ENCODE measurements around the gene PHF3. TPM values are rescaled to one million over a fixed set of nuclear protein-coding genes. Genes with fewer than 3 reads are reported as not detected.

PHF3 gene
- total and polyA plus RNA-seq, 2 donors = 18.5 to 66.6 TPM

DNA sequence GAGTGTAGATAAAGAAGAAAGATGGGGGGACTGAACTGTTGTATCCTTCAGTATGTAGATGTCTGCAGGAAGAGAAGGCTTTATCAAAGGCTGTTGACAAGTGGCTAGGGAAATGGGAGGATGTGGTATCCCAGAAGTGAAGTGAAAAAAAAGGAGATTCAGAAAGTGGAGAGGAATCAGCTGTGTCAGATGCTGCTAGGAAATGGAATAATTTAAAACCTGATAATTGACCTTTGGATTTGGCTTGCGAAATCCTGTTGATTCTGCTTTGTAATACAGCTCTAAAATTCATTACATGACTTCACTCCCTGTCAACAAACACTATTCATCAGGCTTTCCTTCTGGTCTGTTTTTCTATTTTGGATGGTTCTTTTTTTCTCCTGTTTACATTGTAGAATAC lies 41.7 kb downstream of the PHF3 start:
- Histone ChIP-seq H3K4me3 (ENCODE audit: low read length in 2 of 2) (no peak overlapping the region), H3K4me1 (ENCODE audit: control insufficient read depth in 2 of 2, insufficient read depth in 2 of 2, low read length in 2 of 2) (no peaks in the 10 kb centered on the region), H3K27ac (ENCODE audit: low read depth in 1 of 2, low read length in 1 of 2) (no peak overlapping the region), H3K36me3 (ENCODE audit: control insufficient read depth in 2 of 2, insufficient read depth in 2 of 2, low read length in 1 of 2) (peaks cover 3 to 26% of the 10 kb centered on the region in 2 donors), H3K9me3 (ENCODE audit: control insufficient read depth in 2 of 2, insufficient read depth in 1 of 2, low read length in 1 of 2) (no peaks in the 10 kb centered on the region), H3K27me3 (ENCODE audit: control insufficient read depth in 2 of 2, insufficient read depth in 1 of 2, low read length in 1 of 2) (no peaks in the 10 kb centered on the region)
- no peak for DNase-seq (ENCODE audit: low read depth in 6 of 9, low spot score in 9 of 9)
- WGBS = 98% methylated on average over 1 of the region's 1 CpG

GRCh38 chr6:63683071-63683603 lies 47.5 kb downstream of the PHF3 start:
- Histone ChIP-seq H3K4me1 (ENCODE audit: control insufficient read depth in 2 of 2, insufficient read depth in 2 of 2, low read length in 2 of 2) (no peaks in the 10 kb centered on the region), H3K9me3 (ENCODE audit: control insufficient read depth in 2 of 2, insufficient read depth in 1 of 2, low read length in 1 of 2) (no peaks in the 10 kb centered on the region), H3K27ac (ENCODE audit: low read depth in 1 of 2, low read length in 1 of 2) (no peak overlapping the region), H3K4me3 (ENCODE audit: low read length in 2 of 2) (no peak overlapping the region), H3K36me3 (ENCODE audit: control insufficient read depth in 2 of 2, insufficient read depth in 2 of 2, low read length in 1 of 2) (peaks cover 0 to 50% of the 10 kb centered on the region in 2 donors), H3K27me3 (ENCODE audit: control insufficient read depth in 2 of 2, insufficient read depth in 1 of 2, low read length in 1 of 2) (no peaks in the 10 kb centered on the region)
- DNase-seq (ENCODE audit: low read depth in 6 of 9, low spot score in 9 of 9) = no peak
- 86% methylated on average over 1 of the region's 1 CpG for WGBS

GRCh38 chr6:63685446-63686379 lies 50.1 kb downstream of the PHF3 start:
- WGBS = 84% methylated on average over 4 of the region's 4 CpGs
- Histone ChIP-seq H3K4me1 (ENCODE audit: control insufficient read depth in 2 of 2, insufficient read depth in 2 of 2, low read length in 2 of 2) (no peaks in the 10 kb centered on the region), H3K27ac (ENCODE audit: low read depth in 1 of 2, low read length in 1 of 2) (peak overlapping the region in 1 of 2 donors; percentile 27), H3K27me3 (ENCODE audit: control insufficient read depth in 2 of 2, insufficient read depth in 1 of 2, low read length in 1 of 2) (no peaks in the 10 kb centered on the region), H3K9me3 (ENCODE audit: control insufficient read depth in 2 of 2, insufficient read depth in 1 of 2, low read length in 1 of 2) (no peaks in the 10 kb centered on the region), H3K36me3 (ENCODE audit: control insufficient read depth in 2 of 2, insufficient read depth in 2 of 2, low read length in 1 of 2) (peaks cover 0 to 42% of the 10 kb centered on the region in 2 donors), H3K4me3 (ENCODE audit: low read length in 2 of 2) (no peak overlapping the region)
- DNase-seq (ENCODE audit: low read depth in 6 of 9, low spot score in 9 of 9) = peak in 1 of 9 donors; percentile 19

GRCh38 chr6:63689421-63689820 lies 53.8 kb downstream of the PHF3 start:
- Histone ChIP-seq H3K4me3 (ENCODE audit: low read length in 2 of 2) (no peak overlapping the region), H3K36me3 (ENCODE audit: control insufficient read depth in 2 of 2, insufficient read depth in 2 of 2, low read length in 1 of 2) (peaks cover 0 to 26% of the 10 kb centered on the region in 2 donors), H3K27me3 (ENCODE audit: control insufficient read depth in 2 of 2, insufficient read depth in 1 of 2, low read length in 1 of 2) (no peaks in the 10 kb centered on the region), H3K9me3 (ENCODE audit: control insufficient read depth in 2 of 2, insufficient read depth in 1 of 2, low read length in 1 of 2) (no peaks in the 10 kb centered on the region), H3K27ac (ENCODE audit: low read depth in 1 of 2, low read length in 1 of 2) (no peak overlapping the region), H3K4me1 (ENCODE audit: control insufficient read depth in 2 of 2, insufficient read depth in 2 of 2, low read length in 2 of 2) (no peaks in the 10 kb centered on the region)
- no peak for DNase-seq (ENCODE audit: low read depth in 6 of 9, low spot score in 9 of 9)
- 97% methylated on average over 2 of the region's 2 CpGs for WGBS

- Histone ChIP-seq H3K4me3 (ENCODE audit: low read length in 2 of 2) (no peak overlapping the region), H3K9me3 (ENCODE audit: control insufficient read depth in 2 of 2, insufficient read depth in 1 of 2, low read length in 1 of 2) (no peaks in the 10 kb centered on the region), H3K27me3 (ENCODE audit: control insufficient read depth in 2 of 2, insufficient read depth in 1 of 2, low read length in 1 of 2) (no peaks in the 10 kb centered on the region), H3K27ac (ENCODE audit: low read depth in 1 of 2, low read length in 1 of 2) (no peak overlapping the region), H3K4me1 (ENCODE audit: control insufficient read depth in 2 of 2, insufficient read depth in 2 of 2, low read length in 2 of 2) (no peaks in the 10 kb centered on the region), H3K36me3 (ENCODE audit: control insufficient read depth in 2 of 2, insufficient read depth in 2 of 2, low read length in 1 of 2) (peaks cover 0 to 23% of the 10 kb centered on the region in 2 donors)
- DNase-seq (ENCODE audit: low read depth in 6 of 9, low spot score in 9 of 9) = no peak
Observed at GRCh38 chr6:63690221-63690620, 54.6 kb downstream of the PHF3 start.

- Histone ChIP-seq H3K4me1 (ENCODE audit: control insufficient read depth in 2 of 2, insufficient read depth in 2 of 2, low read length in 2 of 2) (no peaks in the 10 kb centered on the region), H3K36me3 (ENCODE audit: control insufficient read depth in 2 of 2, insufficient read depth in 2 of 2, low read length in 1 of 2) (peaks cover 16 to 60% of the 10 kb centered on the region in 2 donors), H3K27ac (ENCODE audit: low read depth in 1 of 2, low read length in 1 of 2) (no peak overlapping the region), H3K27me3 (ENCODE audit: control insufficient read depth in 2 of 2, insufficient read depth in 1 of 2, low read length in 1 of 2) (no peaks in the 10 kb centered on the region), H3K9me3 (ENCODE audit: control insufficient read depth in 2 of 2, insufficient read depth in 1 of 2, low read length in 1 of 2) (no peaks in the 10 kb centered on the region), H3K4me3 (ENCODE audit: low read length in 2 of 2) (no peak overlapping the region)
- peak in 1 of 9 donors; percentile 22 for DNase-seq (ENCODE audit: low read depth in 6 of 9, low spot score in 9 of 9)
- 49% methylated on average over 2 of the region's 2 CpGs for WGBS
Observed at GRCh38 chr6:63705707-63706106, 70.1 kb downstream of the PHF3 start.

DNA sequence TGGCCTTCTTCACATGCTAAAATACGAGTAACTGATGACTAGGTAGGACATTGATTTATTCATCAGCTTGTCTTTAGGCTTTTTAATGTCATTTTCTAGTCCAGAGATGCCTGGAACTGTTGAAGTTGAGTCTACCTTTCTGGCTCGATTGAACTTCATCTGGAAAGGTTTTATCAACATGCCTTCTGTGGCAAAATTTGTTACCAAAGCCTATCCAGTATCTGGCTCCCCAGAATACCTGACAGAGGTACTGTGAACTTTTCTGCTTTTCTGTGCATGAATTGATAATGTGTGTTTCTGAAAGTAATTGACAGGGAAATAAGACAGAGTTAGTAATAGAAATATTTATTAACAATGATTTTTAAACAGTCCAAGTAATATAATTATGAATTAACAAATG lies 71.0 kb downstream of the PHF3 start:
- H3K9me3 ChIP-seq (ENCODE audit: control insufficient read depth in 2 of 2, insufficient read depth in 1 of 2, low read length in 1 of 2) = no peaks in the 10 kb centered on the region
- DNase-seq (ENCODE audit: low read depth in 6 of 9, low spot score in 9 of 9) = no peak
- no peak overlapping the region for H3K4me3 ChIP-seq (ENCODE audit: low read length in 2 of 2)
- no peak overlapping the region for H3K27ac ChIP-seq (ENCODE audit: low read depth in 1 of 2, low read length in 1 of 2)
- 96% methylated on average over 2 of the region's 2 CpGs for WGBS
- no peaks in the 10 kb centered on the region for H3K4me1 ChIP-seq (ENCODE audit: control insufficient read depth in 2 of 2, insufficient read depth in 2 of 2, low read length in 2 of 2)
- no peaks in the 10 kb centered on the region for H3K27me3 ChIP-seq (ENCODE audit: control insufficient read depth in 2 of 2, insufficient read depth in 1 of 2, low read length in 1 of 2)
- peaks cover 23 to 68% of the 10 kb centered on the region in 2 donors for H3K36me3 ChIP-seq (ENCODE audit: control insufficient read depth in 2 of 2, insufficient read depth in 2 of 2, low read length in 1 of 2)

- no peak for DNase-seq (ENCODE audit: low read depth in 6 of 9, low spot score in 9 of 9)
- Histone ChIP-seq H3K9me3 (ENCODE audit: control insufficient read depth in 2 of 2, insufficient read depth in 1 of 2, low read length in 1 of 2) (no peaks in the 10 kb centered on the region), H3K4me3 (ENCODE audit: low read length in 2 of 2) (no peak overlapping the region), H3K27me3 (ENCODE audit: control insufficient read depth in 2 of 2, insufficient read depth in 1 of 2, low read length in 1 of 2) (no peaks in the 10 kb centered on the region), H3K4me1 (ENCODE audit: control insufficient read depth in 2 of 2, insufficient read depth in 2 of 2, low read length in 2 of 2) (no peaks in the 10 kb centered on the region), H3K36me3 (ENCODE audit: control insufficient read depth in 2 of 2, insufficient read depth in 2 of 2, low read length in 1 of 2) (peaks cover 38 to 82% of the 10 kb centered on the region in 2 donors), H3K27ac (ENCODE audit: low read depth in 1 of 2, low read length in 1 of 2) (no peak overlapping the region)
- 100% methylated on average over 1 of the region's 1 CpG for WGBS
Observed at GRCh38 chr6:63708631-63709030, 73.0 kb downstream of the PHF3 start.

GRCh38 chr6:63709148-63709547 lies 73.5 kb downstream of the PHF3 start:
- Histone ChIP-seq H3K27ac (ENCODE audit: low read depth in 1 of 2, low read length in 1 of 2) (no peak overlapping the region), H3K4me3 (ENCODE audit: low read length in 2 of 2) (no peak overlapping the region), H3K9me3 (ENCODE audit: control insufficient read depth in 2 of 2, insufficient read depth in 1 of 2, low read length in 1 of 2) (no peaks in the 10 kb centered on the region), H3K4me1 (ENCODE audit: control insufficient read depth in 2 of 2, insufficient read depth in 2 of 2, low read length in 2 of 2) (no peaks in the 10 kb centered on the region), H3K27me3 (ENCODE audit: control insufficient read depth in 2 of 2, insufficient read depth in 1 of 2, low read length in 1 of 2) (no peaks in the 10 kb centered on the region), H3K36me3 (ENCODE audit: control insufficient read depth in 2 of 2, insufficient read depth in 2 of 2, low read length in 1 of 2) (peaks cover 36 to 80% of the 10 kb centered on the region in 2 donors)
- no peak for DNase-seq (ENCODE audit: low read depth in 6 of 9, low spot score in 9 of 9)
